ENCODE results near the gene BICC1.

DNA sequence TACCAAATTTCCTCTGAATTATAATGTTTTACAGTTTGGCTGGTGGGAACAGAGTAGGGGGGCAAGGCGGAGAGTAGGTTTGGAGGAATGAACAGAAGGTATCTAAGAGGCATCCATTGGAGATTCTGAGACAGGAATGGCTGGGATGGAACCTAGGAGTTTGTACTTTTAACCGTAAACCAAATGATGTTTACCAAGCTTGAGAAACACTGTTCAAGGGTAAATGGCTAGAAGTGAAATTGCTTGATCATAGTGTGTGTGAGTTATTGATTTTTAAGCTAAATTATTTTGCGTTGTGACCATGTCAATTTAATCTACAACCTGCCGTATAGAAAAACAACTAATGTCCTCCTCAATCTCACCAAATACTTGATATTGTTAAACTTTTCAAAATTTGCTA lies 357.4 kb downstream of the BICC1 start:
- no peak for TF ChIP-seq POLR2A (IDR thresholded peaks at IDR 0.05; ENCODE audit: insufficient read depth in 1 of 2, low read depth in 2 of 2, low read length in 2 of 2)
- no peak for TF ChIP-seq YY1 (IDR thresholded peaks at IDR 0.05; ENCODE audit: insufficient read depth, insufficient replicate concordance, low read depth, low read length)
- no peak for TF ChIP-seq ZBTB42 (CRISPR knock-in tag; IDR thresholded peaks at IDR 0.05)
- TF ChIP-seq, protein P1, sequence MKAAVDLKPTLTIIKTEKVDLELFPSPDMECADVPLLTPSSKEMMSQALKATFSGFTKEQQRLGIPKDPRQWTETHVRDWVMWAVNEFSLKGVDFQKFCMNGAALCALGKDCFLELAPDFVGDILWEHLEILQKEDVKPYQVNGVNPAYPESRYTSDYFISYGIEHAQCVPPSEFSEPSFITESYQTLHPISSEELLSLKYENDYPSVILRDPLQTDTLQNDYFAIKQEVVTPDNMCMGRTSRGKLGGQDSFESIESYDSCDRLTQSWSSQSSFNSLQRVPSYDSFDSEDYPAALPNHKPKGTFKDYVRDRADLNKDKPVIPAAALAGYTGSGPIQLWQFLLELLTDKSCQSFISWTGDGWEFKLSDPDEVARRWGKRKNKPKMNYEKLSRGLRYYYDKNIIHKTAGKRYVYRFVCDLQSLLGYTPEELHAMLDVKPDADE (CRISPR knock-in tag; IDR thresholded peaks at IDR 0.05) = no peak
- TF ChIP-seq, protein P2, sequence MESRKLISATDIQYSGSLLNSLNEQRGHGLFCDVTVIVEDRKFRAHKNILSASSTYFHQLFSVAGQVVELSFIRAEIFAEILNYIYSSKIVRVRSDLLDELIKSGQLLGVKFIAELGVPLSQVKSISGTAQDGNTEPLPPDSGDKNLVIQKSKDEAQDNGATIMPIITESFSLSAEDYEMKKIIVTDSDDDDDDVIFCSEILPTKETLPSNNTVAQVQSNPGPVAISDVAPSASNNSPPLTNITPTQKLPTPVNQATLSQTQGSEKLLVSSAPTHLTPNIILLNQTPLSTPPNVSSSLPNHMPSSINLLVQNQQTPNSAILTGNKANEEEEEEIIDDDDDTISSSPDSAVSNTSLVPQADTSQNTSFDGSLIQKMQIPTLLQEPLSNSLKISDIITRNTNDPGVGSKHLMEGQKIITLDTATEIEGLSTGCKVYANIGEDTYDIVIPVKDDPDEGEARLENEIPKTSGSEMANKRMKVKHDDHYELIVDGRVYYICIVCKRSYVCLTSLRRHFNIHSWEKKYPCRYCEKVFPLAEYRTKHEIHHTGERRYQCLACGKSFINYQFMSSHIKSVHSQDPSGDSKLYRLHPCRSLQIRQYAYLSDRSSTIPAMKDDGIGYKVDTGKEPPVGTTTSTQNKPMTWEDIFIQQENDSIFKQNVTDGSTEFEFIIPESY (CRISPR knock-in tag; IDR thresholded peaks at IDR 0.05) = no peak
- TF ChIP-seq, protein P3, sequence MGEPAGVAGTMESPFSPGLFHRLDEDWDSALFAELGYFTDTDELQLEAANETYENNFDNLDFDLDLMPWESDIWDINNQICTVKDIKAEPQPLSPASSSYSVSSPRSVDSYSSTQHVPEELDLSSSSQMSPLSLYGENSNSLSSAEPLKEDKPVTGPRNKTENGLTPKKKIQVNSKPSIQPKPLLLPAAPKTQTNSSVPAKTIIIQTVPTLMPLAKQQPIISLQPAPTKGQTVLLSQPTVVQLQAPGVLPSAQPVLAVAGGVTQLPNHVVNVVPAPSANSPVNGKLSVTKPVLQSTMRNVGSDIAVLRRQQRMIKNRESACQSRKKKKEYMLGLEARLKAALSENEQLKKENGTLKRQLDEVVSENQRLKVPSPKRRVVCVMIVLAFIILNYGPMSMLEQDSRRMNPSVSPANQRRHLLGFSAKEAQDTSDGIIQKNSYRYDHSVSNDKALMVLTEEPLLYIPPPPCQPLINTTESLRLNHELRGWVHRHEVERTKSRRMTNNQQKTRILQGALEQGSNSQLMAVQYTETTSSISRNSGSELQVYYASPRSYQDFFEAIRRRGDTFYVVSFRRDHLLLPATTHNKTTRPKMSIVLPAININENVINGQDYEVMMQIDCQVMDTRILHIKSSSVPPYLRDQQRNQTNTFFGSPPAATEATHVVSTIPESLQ (CRISPR knock-in tag; conservative IDR thresholded peaks at IDR 0.05) = no peak
- no peak for TF ChIP-seq CREB1 (IDR thresholded peaks at IDR 0.05)
- TF ChIP-seq CREB1 (CRISPR knock-in tag; IDR thresholded peaks at IDR 0.05) = no peak
- no peak for TF ChIP-seq YEATS4 (CRISPR knock-in tag; IDR thresholded peaks at IDR 0.05; ENCODE audit: borderline replicate concordance)
- TF ChIP-seq ELF1 (CRISPR knock-in tag; IDR thresholded peaks at IDR 0.05) = no peak
- no peak for TF ChIP-seq REXO4 (CRISPR knock-in tag; IDR thresholded peaks at IDR 0.05; ENCODE audit: borderline replicate concordance)
- no peak for TF ChIP-seq POLR2AphosphoS5 (IDR thresholded peaks at IDR 0.05; ENCODE audit: low read depth, low read length)
- no peak for TF ChIP-seq ATF7 (IDR thresholded peaks at IDR 0.05)
- TF ChIP-seq ATF7 (CRISPR knock-in tag; IDR thresholded peaks at IDR 0.05) = no peak
- TF ChIP-seq, protein P4, sequence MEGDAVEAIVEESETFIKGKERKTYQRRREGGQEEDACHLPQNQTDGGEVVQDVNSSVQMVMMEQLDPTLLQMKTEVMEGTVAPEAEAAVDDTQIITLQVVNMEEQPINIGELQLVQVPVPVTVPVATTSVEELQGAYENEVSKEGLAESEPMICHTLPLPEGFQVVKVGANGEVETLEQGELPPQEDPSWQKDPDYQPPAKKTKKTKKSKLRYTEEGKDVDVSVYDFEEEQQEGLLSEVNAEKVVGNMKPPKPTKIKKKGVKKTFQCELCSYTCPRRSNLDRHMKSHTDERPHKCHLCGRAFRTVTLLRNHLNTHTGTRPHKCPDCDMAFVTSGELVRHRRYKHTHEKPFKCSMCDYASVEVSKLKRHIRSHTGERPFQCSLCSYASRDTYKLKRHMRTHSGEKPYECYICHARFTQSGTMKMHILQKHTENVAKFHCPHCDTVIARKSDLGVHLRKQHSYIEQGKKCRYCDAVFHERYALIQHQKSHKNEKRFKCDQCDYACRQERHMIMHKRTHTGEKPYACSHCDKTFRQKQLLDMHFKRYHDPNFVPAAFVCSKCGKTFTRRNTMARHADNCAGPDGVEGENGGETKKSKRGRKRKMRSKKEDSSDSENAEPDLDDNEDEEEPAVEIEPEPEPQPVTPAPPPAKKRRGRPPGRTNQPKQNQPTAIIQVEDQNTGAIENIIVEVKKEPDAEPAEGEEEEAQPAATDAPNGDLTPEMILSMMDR (CRISPR knock-in tag; IDR thresholded peaks at IDR 0.05) = no peak
- TF ChIP-seq, protein P5, sequence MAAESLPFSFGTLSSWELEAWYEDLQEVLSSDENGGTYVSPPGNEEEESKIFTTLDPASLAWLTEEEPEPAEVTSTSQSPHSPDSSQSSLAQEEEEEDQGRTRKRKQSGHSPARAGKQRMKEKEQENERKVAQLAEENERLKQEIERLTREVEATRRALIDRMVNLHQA (CRISPR knock-in tag; IDR thresholded peaks at IDR 0.05) = no peak
